GM19463 (cell line): Measurements from ENCODE around the gene SIGLEC10.
A peak's percentile ranks its signal among the peaks of the same experiment; 100 is the strongest.
"Not testable (repeated sequence)": the region's sequence is repeated elsewhere in the genome, so short reads cannot be mapped to it uniquely, and the experiment has no call there.

ENCODE experiments used
- ATAC-seq: cut with Tn5 transposase; IDR thresholded peaks from one replicate; pipeline ENCODE4 v1.9.1; 2021; ENCODE audit warnings: mild to moderate bottlenecking, moderate library complexity; ENCODE audit not compliant: unreplicated experiment

SIGLEC10 gene

GRCh38 chr19:51440846-51441409 lies 23.5 kb upstream of the SIGLEC10 start:
- ATAC-seq: no peak

GRCh38 chr19:51440052-51440451 lies 22.6 kb upstream of the SIGLEC10 start:
- no peak for ATAC-seq

- ATAC-seq: no peak
Observed at GRCh38 chr19:51439021-51439465, 21.6 kb upstream of the SIGLEC10 start.

GRCh38 chr19:51434456-51434855 lies 17.0 kb upstream of the SIGLEC10 start:
- ATAC-seq: no peak

GRCh38 chr19:51433043-51433442 lies 15.6 kb upstream of the SIGLEC10 start:
- ATAC-seq: no peak

- no peak for ATAC-seq
Observed at GRCh38 chr19:51431124-51431523, 13.7 kb upstream of the SIGLEC10 start.

GRCh38 chr19:51430221-51430620 lies 12.8 kb upstream of the SIGLEC10 start:
- ATAC-seq: no peak

- ATAC-seq: no peak
Observed at GRCh38 chr19:51427201-51427600, 9.8 kb upstream of the SIGLEC10 start.

GRCh38 chr19:51422053-51422448 lies 4.6 kb upstream of the SIGLEC10 start:
- no peak for ATAC-seq

- ATAC-seq: no peak
Observed at GRCh38 chr19:51421229-51422052, 4.0 kb upstream of the SIGLEC10 start.

- not testable (repeated sequence) for ATAC-seq
Observed at GRCh38 chr19:51420511-51420910, 3.1 kb upstream of the SIGLEC10 start.

- ATAC-seq: no peak
Observed at GRCh38 chr19:51418707-51419106, 1.3 kb upstream of the SIGLEC10 start.

GRCh38 chr19:51417810-51418157 lies 342 bp upstream of the SIGLEC10 start:
- ATAC-seq: peak; percentile 32

GRCh38 chr19:51416422-51416821 lies 1.0 kb downstream of the SIGLEC10 start:
- ATAC-seq: not testable (repeated sequence)

- ATAC-seq: no peak
Observed at GRCh38 chr19:51415187-51415586, 2.3 kb downstream of the SIGLEC10 start.

- no peak for ATAC-seq
Observed at GRCh38 chr19:51410950-51411748, 6.3 kb downstream of the SIGLEC10 start.

- ATAC-seq: no peak
Observed at GRCh38 chr19:51407511-51408131, 9.8 kb downstream of the SIGLEC10 start.

GRCh38 chr19:51402117-51402516 lies 15.3 kb downstream of the SIGLEC10 start:
- ATAC-seq: no peak

GRCh38 chr19:51399936-51400335 lies 17.5 kb downstream of the SIGLEC10 start:
- ATAC-seq: not testable (repeated sequence)

GRCh38 chr19:51399231-51399630 lies 18.2 kb downstream of the SIGLEC10 start:
- no peak for ATAC-seq

- ATAC-seq: no peak
Observed at GRCh38 chr19:51398096-51398704, 19.2 kb downstream of the SIGLEC10 start.
